ENCODE measurements around the gene DDX1.
A peak's percentile ranks its signal among the peaks of the same experiment; 100 is the strongest.

The DDX1 gene

DNA sequence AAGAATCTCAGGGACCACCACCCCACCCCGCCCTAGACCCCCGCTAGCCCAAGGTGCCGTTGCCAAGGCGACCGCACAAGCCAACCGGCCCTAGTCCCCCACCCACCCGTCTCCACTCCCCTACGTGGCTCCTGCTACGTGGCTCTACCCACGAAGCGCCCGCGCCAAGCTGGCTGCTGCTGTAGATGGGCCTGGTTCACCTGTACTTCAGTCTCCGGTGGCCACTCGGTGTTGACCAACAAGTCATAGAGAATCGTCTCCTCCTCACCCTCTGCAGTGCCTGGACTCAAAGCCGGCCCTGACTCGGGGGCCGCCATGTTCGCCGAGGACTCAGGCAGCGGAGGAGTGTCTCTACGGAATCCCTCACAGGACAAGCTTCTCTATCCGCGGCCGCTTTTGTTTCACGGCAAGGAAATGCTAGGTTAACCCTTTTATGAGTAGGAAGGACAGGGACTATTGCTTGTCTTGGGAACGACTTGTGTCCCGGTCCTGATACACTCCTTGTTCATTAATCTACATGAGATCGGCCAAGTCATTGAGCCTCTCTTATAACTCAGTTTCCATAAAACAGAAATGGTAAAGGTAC, 30.6 kb upstream of the DDX1 start, which contains the start of gene NBAS:
TSS of gene NBAS (minus strand) at position 347 of the 586 bp plus-strand sequence. CDS start at position 317, 30 bp downstream.
- peaks cover 3% of the 10 kb centered on the region for H3K79me1 ChIP-seq (replicated peaks; ENCODE audit: low read length, poor library complexity, severe bottlenecking)
- WGBS: under 1% methylated on average over 29 of the region's 30 CpGs
- H2BK120ac ChIP-seq (ENCODE audit: low read depth, low read length): peak within 1 kb of the TSS; percentile 21
- no peak within 1 kb of the TSS for H2BK12ac ChIP-seq (ENCODE audit: low read length in 2 of 2)
- H3K9ac ChIP-seq (ENCODE audit: low read length): peak within 1 kb of the TSS; percentile 97
- peak within 1 kb of the TSS in 1 of 2 experiments; percentile 81 for H3K23ac ChIP-seq (ENCODE audit: low read length in 2 of 2)
- H4K8ac ChIP-seq (ENCODE audit: low read length): peak within 1 kb of the TSS; percentile 92
- H4K91ac ChIP-seq (ENCODE audit: low read length): peak within 1 kb of the TSS; percentile 91
- H3K4me2 ChIP-seq (ENCODE audit: low read length, poor library complexity, severe bottlenecking): peak within 1 kb of the TSS; percentile 81
- peak within 1 kb of the TSS; percentile 93 to 99 for H3K4me3 ChIP-seq (ENCODE audit: insufficient read depth in 1 of 2, low read depth in 1 of 2, low read length in 2 of 2)
- no peaks in the 10 kb centered on the region for H3K9me3 ChIP-seq (ENCODE audit: control insufficient read depth, low read length)
- peak; percentile 94 for DNase-seq
- no peak within 1 kb of the TSS for H2BK5ac ChIP-seq (ENCODE audit: low read depth, low read length, poor library complexity, severe bottlenecking)
- H3K27me3 ChIP-seq (ENCODE audit: control insufficient read depth in 1 of 2, insufficient read depth in 1 of 2, low read length in 2 of 2): no peaks in the 10 kb centered on the region
- H3K14ac ChIP-seq (ENCODE audit: low read length in 2 of 2): peak within 1 kb of the TSS in 1 of 2 experiments; percentile 37
- no peak within 1 kb of the TSS for H2AK5ac ChIP-seq (ENCODE audit: low read length, severe bottlenecking)
- peak within 1 kb of the TSS; percentile 9 for H2BK15ac ChIP-seq (ENCODE audit: low read depth, poor library complexity, severe bottlenecking)
- peak within 1 kb of the TSS; percentile 66 for H3K27ac ChIP-seq (ENCODE audit: low read length, poor library complexity, severe bottlenecking)
- H3K36me3 ChIP-seq (ENCODE audit: control insufficient read depth in 1 of 2, insufficient read depth in 2 of 2, low read depth in 1 of 2, low read length in 2 of 2): peaks cover 0 to 4% of the 10 kb centered on the region in 2 experiments
- peak within 1 kb of the TSS; percentile 37 to 92 for H3K4ac ChIP-seq (ENCODE audit: low read depth in 1 of 2, low read length in 2 of 2)
- peak within 1 kb of the TSS; percentile 54 for H2AFZ ChIP-seq (ENCODE audit: low read depth, low read length)
- H3K18ac ChIP-seq (ENCODE audit: low read depth in 1 of 2, low read length in 2 of 2): peak within 1 kb of the TSS in 1 of 2 experiments; percentile 87
- H3K4me1 ChIP-seq (ENCODE audit: control insufficient read depth, insufficient read depth, low read depth, low read length): peaks cover 2% of the 10 kb centered on the region

DNA sequence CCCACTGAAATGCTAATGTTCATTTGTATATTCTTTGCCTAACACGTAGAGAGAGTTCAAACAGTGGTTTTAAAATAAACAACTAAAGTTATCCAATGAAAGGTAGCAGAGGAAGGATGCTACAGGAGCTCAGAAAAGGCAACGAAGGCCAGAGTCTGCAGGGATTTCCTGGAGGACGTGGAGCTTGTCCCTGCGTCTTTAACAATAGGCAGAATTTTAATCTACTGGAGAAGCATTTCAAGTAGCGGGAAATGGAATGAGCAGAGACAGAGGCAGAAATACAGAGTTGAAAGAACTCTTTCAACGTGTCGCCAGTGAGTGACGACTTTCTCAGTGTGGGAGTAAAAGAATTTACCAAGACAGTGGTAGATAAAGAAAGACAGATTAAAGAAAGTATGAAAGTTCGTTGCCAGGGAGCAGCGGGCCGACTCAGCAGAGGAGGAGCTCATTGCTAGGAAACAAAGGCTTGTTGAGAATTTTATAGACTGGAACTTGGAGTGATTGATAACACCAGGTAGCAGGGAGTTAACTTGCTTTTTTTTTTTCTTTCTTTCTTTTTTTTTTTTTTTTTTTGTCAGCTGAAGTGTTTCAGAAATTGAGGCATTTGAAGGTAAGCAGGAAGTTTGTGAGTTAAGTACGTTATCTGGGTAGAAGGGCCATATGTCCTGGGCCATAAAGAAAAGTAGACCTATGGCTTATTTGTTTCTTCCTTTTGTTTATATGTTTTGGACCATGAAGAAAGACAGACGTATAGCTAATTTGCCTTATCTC, 29.9 kb upstream of the DDX1 start:
- H3K27ac ChIP-seq (ENCODE audit: low read length, poor library complexity, severe bottlenecking): peak overlapping the region; percentile 66
- peak overlapping the region; percentile 54 for H2AFZ ChIP-seq (ENCODE audit: low read depth, low read length)
- peak overlapping the region in 1 of 2 experiments; percentile 99 for H3K4me3 ChIP-seq (ENCODE audit: insufficient read depth in 1 of 2, low read depth in 1 of 2, low read length in 2 of 2)
- no peak overlapping the region for H2BK15ac ChIP-seq (ENCODE audit: low read depth, poor library complexity, severe bottlenecking)
- no peaks in the 10 kb centered on the region for H3K9me3 ChIP-seq (ENCODE audit: control insufficient read depth, low read length)
- no peak for DNase-seq
- no peak overlapping the region for H2AK5ac ChIP-seq (ENCODE audit: low read length, severe bottlenecking)
- H4K91ac ChIP-seq (ENCODE audit: low read length): no peak overlapping the region
- H3K27me3 ChIP-seq (ENCODE audit: control insufficient read depth in 1 of 2, insufficient read depth in 1 of 2, low read length in 2 of 2): no peaks in the 10 kb centered on the region
- no peaks in the 10 kb centered on the region for H3K36me3 ChIP-seq (ENCODE audit: control insufficient read depth in 1 of 2, insufficient read depth in 2 of 2, low read depth in 1 of 2, low read length in 2 of 2)
- H3K4me2 ChIP-seq (ENCODE audit: low read length, poor library complexity, severe bottlenecking): peak overlapping the region; percentile 44
- no peak overlapping the region for H3K14ac ChIP-seq (ENCODE audit: low read length in 2 of 2)
- H3K9ac ChIP-seq (ENCODE audit: low read length): peak overlapping the region; percentile 97
- H2BK5ac ChIP-seq (ENCODE audit: low read depth, low read length, poor library complexity, severe bottlenecking): no peak overlapping the region
- no peak overlapping the region for H2BK120ac ChIP-seq (ENCODE audit: low read depth, low read length)
- 3% methylated on average over 11 of the region's 13 CpGs for WGBS
- H3K79me1 ChIP-seq (replicated peaks; ENCODE audit: low read length, poor library complexity, severe bottlenecking): peaks cover 3% of the 10 kb centered on the region
- no peak overlapping the region for H3K23ac ChIP-seq (ENCODE audit: low read length in 2 of 2)
- H3K18ac ChIP-seq (ENCODE audit: low read depth in 1 of 2, low read length in 2 of 2): no peak overlapping the region
- H4K8ac ChIP-seq (ENCODE audit: low read length): peak overlapping the region; percentile 16
- H3K4me1 ChIP-seq (ENCODE audit: control insufficient read depth, insufficient read depth, low read depth, low read length): peaks cover 2% of the 10 kb centered on the region
- H2BK12ac ChIP-seq (ENCODE audit: low read length in 2 of 2): no peak overlapping the region
- no peak overlapping the region for H3K4ac ChIP-seq (ENCODE audit: low read depth in 1 of 2, low read length in 2 of 2)

DNA sequence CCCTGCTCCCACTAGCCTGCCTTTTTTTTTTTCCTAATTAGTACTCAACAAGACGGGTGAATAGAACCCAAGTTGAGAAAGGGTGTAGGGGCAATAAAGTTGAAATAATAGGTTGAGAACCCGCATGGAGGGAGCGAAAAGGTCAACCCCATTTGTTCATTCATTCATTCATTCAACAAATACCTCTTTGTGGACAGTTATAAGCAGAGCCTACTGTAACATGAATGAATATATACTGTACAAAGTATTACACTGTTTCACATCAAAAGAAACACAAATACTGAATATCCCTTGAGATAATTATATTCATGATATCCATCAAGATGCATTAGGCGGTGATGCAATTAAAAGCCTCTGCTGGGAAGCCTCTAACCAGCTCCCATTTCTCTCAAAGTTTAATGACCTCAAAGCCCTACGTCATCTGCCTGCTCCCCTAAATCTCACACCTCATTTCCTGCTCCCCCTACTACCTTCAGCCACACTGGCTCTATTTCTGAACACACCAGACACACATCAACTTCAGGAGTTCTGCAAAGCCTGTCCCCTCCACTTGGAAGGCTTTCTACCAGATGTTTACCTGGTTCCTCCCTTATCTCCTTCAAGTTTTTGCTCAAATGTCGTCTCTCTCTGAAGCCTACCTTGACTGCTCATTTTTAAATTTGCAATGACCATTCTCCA, 29.2 kb upstream of the DDX1 start:
- H2BK15ac ChIP-seq (ENCODE audit: low read depth, poor library complexity, severe bottlenecking): no peak overlapping the region
- no peak overlapping the region for H2BK12ac ChIP-seq (ENCODE audit: low read length in 2 of 2)
- H2AK5ac ChIP-seq (ENCODE audit: low read length, severe bottlenecking): no peak overlapping the region
- no peaks in the 10 kb centered on the region for H3K9me3 ChIP-seq (ENCODE audit: control insufficient read depth, low read length)
- H3K9ac ChIP-seq (ENCODE audit: low read length): peak overlapping the region; percentile 97
- H3K27me3 ChIP-seq (ENCODE audit: control insufficient read depth in 1 of 2, insufficient read depth in 1 of 2, low read length in 2 of 2): no peaks in the 10 kb centered on the region
- H2BK5ac ChIP-seq (ENCODE audit: low read depth, low read length, poor library complexity, severe bottlenecking): no peak overlapping the region
- peaks cover 2% of the 10 kb centered on the region for H3K4me1 ChIP-seq (ENCODE audit: control insufficient read depth, insufficient read depth, low read depth, low read length)
- no peak overlapping the region for H3K27ac ChIP-seq (ENCODE audit: low read length, poor library complexity, severe bottlenecking)
- H3K4ac ChIP-seq (ENCODE audit: low read depth in 1 of 2, low read length in 2 of 2): no peak overlapping the region
- H3K23ac ChIP-seq (ENCODE audit: low read length in 2 of 2): no peak overlapping the region
- H3K14ac ChIP-seq (ENCODE audit: low read length in 2 of 2): no peak overlapping the region
- H4K8ac ChIP-seq (ENCODE audit: low read length): no peak overlapping the region
- no peaks in the 10 kb centered on the region for H3K36me3 ChIP-seq (ENCODE audit: control insufficient read depth in 1 of 2, insufficient read depth in 2 of 2, low read depth in 1 of 2, low read length in 2 of 2)
- 90% methylated on average over 3 of the region's 6 CpGs for WGBS
- no peak overlapping the region for H4K91ac ChIP-seq (ENCODE audit: low read length)
- H2BK120ac ChIP-seq (ENCODE audit: low read depth, low read length): no peak overlapping the region
- peak overlapping the region in 1 of 2 experiments; percentile 99 for H3K4me3 ChIP-seq (ENCODE audit: insufficient read depth in 1 of 2, low read depth in 1 of 2, low read length in 2 of 2)
- H2AFZ ChIP-seq (ENCODE audit: low read depth, low read length): no peak overlapping the region
- H3K4me2 ChIP-seq (ENCODE audit: low read length, poor library complexity, severe bottlenecking): no peak overlapping the region
- H3K79me1 ChIP-seq (replicated peaks; ENCODE audit: low read length, poor library complexity, severe bottlenecking): peaks cover 3% of the 10 kb centered on the region
- no peak overlapping the region for H3K18ac ChIP-seq (ENCODE audit: low read depth in 1 of 2, low read length in 2 of 2)
- DNase-seq: no peak
